ENCODE results near the gene SQSTM1.

- no peak for TF ChIP-seq EZH2phosphoT487 (IDR thresholded peaks at IDR 0.05; ENCODE audit: borderline replicate concordance, low read depth)
- no peak for TF ChIP-seq CTCF (IDR thresholded peaks at IDR 0.05)
- TF ChIP-seq MAX (IDR thresholded peaks at IDR 0.05; ENCODE audit: low read depth): no peak
- TF ChIP-seq EP300 (IDR thresholded peaks at IDR 0.05; ENCODE audit: borderline replicate concordance in 1 of 2, low read depth in 1 of 2, low read length in 1 of 2): no peak
- TF ChIP-seq NRF1 (IDR thresholded peaks at IDR 0.05; ENCODE audit: low read depth, low read length): no peak
- TF ChIP-seq FOXJ3 (CRISPR knock-in tag; IDR thresholded peaks at IDR 0.05): no peak
- TF ChIP-seq SMC3 (IDR thresholded peaks at IDR 0.05; ENCODE audit: low read depth, low read length): no peak
- no peak for TF ChIP-seq IRF3 (IDR thresholded peaks at IDR 0.05; ENCODE audit: low read depth, low read length)
- no peak for TF ChIP-seq YY1 (IDR thresholded peaks at IDR 0.05; ENCODE audit: low read depth)
- no peak for TF ChIP-seq REST (IDR thresholded peaks at IDR 0.05; ENCODE audit: low read depth, low read length)
- TF ChIP-seq FOXM1 (IDR thresholded peaks at IDR 0.05; ENCODE audit: low read depth): no peak
Observed at GRCh38 chr5:179883163-179883562, 62.5 kb downstream of the SQSTM1 start.

Data from SK-N-SH (cell line).